Naive thymus-derived CD8-positive, alpha-beta T cell (primary cell): ENCODE data around the gene NCSTN. TPM values are rescaled to one million over a fixed set of nuclear protein-coding genes. Genes with fewer than 3 reads are reported as not detected.
A peak's percentile ranks its signal among the peaks of the same experiment; 100 is the strongest.

ENCODE experiments used
- ATAC-seq, 2 donors: fragments of 150-1000 bp; cut with Tn5 transposase in 1 of 2; sonication (Bioruptor Pico), chemical (Tn5 transposase) in 1 of 2; 1 replicate in 1 of 2; 2 replicates in 1 of 2; pipeline ENCODE4 v1.10.0; 2021; ENCODE audit warnings: mild to moderate bottlenecking in 2 of 2, moderate library complexity in 2 of 2
- POLR2A ChIA-PET: fragments of 350-600 bp; sonication (Branson Sonifier 250); formaldehyde crosslinking; loops from one replicate; lab custom pipeline; 2021; ENCODE audit warnings: antibody characterized with exemption; lab: Charles Lee
- DNase-seq, 10 donors: peaks; one replicate each; pipeline versions ENCODE4 v3.0.0 to v3.0.0-alpha.2; 2020 to 2022
- H3K27ac Mint-ChIP-seq, 10 donors: one replicate each; pipeline ENCODE4 v1.8.0; 2020 to 2022; ENCODE audit warnings: mild to moderate bottlenecking in 10 of 10, mixed read lengths in 10 of 10, moderate library complexity in 4 of 10, inconsistent platforms in 1 of 10
- H3K27me3 Mint-ChIP-seq, 5 donors: one replicate each; pipeline ENCODE4 v1.8.0; 2021 to 2022; ENCODE audit warnings: mixed read lengths in 5 of 5
- H3K36me3 Mint-ChIP-seq, 3 donors: one replicate each; pipeline ENCODE4 v1.8.0; 2020 to 2022; ENCODE audit warnings: mixed read lengths in 3 of 3, mild to moderate bottlenecking in 2 of 3, inconsistent platforms in 1 of 3
- H3K4me1 Mint-ChIP-seq, 4 donors: one replicate each; pipeline ENCODE4 v1.8.0; 2021 to 2022; ENCODE audit warnings: mixed read lengths in 4 of 4
- H3K4me3 Mint-ChIP-seq, 10 donors: one replicate each; pipeline ENCODE4 v1.8.0; 2020 to 2022; ENCODE audit warnings: mild to moderate bottlenecking in 10 of 10, mixed read lengths in 10 of 10, moderate library complexity in 6 of 10, inconsistent platforms in 1 of 10
- H3K9me3 Mint-ChIP-seq, 9 donors: one replicate each; pipeline ENCODE4 v1.8.0; 2020 to 2022; ENCODE audit warnings: mixed read lengths in 9 of 9, mild to moderate bottlenecking in 3 of 9, inconsistent platforms in 1 of 9, moderate library complexity in 1 of 9
- polyA plus RNA-seq, 3 donors: library from polyadenylated mRNA; unstranded; fragments of 300-500 nt; fragmentation: Illumina TruSeq; gene quantifications; one replicate each; pipeline ENCODE4 v1.2.3, GENCODE V29; 2021
- total RNA-seq, 8 experiments: library from RNA in 2 of 8; stranded (reverse) in 2 of 8; gene quantifications; one replicate each; pipeline ENCODE4 v1.2.3 and lab custom pipeline; 2021 to 2026

NCSTN gene
- total RNA-seq = 10 to 100 TPM; 70.3 to 76.4 TPM
- 10 to 100 TPM; 56.8 to 64.2 (median 63.5) TPM for polyA plus RNA-seq
- total RNA-seq (lab: John Stamatoyannopoulos, UW) = 37.9 to 52.3 (median 42.0) reads per million in 6 experiments

GRCh38 chr1:160342953-160343869, at the start of gene NCSTN, which contains the start of gene COPA:
Gene NCSTN (plus strand): TSS chr1:160343383. CDS start chr1:160343397, 14 bp downstream.
Gene COPA (minus strand): TSS chr1:160343250. CDS start chr1:160343170, 80 bp downstream.
- peak within 1 kb of the TSS; percentile 95 to 100 (median 100) for H3K4me3 Mint-ChIP-seq
- H3K9me3 Mint-ChIP-seq = no peaks in the 10 kb centered on the region
- POLR2A ChIA-PET = interaction anchor here (0.6 to 1.3 kb wide), 4 partner anchors 23 to 237 kb away, joined by 3 to 5 read pairs (median 4); partner anchors contain the start of gene PEX19
- no peaks in the 10 kb centered on the region for H3K27me3 Mint-ChIP-seq
- DNase-seq = peak; percentile 73 to 97 (median 90)
- H3K4me1 Mint-ChIP-seq = peaks cover 32 to 79% (median 68%) of the 10 kb centered on the region in 4 donors
- peaks cover 11 to 51% (median 11%) of the 10 kb centered on the region in 3 donors for H3K36me3 Mint-ChIP-seq
- H3K27ac Mint-ChIP-seq = peak within 1 kb of the TSS; percentile 100
- peak; percentile 97 to 98 for ATAC-seq

GRCh38 chr1:160296036-160296435, 47.1 kb upstream of the NCSTN start:
- peaks cover 14 to 96% (median 19%) of the 10 kb centered on the region in 3 donors for H3K36me3 Mint-ChIP-seq
- POLR2A ChIA-PET = no interaction called here
- peaks cover 2 to 5% (median 3%) of the 10 kb centered on the region in 4 donors for H3K4me1 Mint-ChIP-seq
- H3K27me3 Mint-ChIP-seq = no peaks in the 10 kb centered on the region
- no peak overlapping the region for H3K4me3 Mint-ChIP-seq
- no peak overlapping the region for H3K27ac Mint-ChIP-seq
- no peak for DNase-seq
- no peak for ATAC-seq
- H3K9me3 Mint-ChIP-seq = no peaks in the 10 kb centered on the region

GRCh38 chr1:160300173-160300572, 43.0 kb upstream of the NCSTN start:
- DNase-seq (no peak), ATAC-seq (no peak)
- no peak overlapping the region for H3K4me3 Mint-ChIP-seq
- H3K27me3 Mint-ChIP-seq = no peaks in the 10 kb centered on the region
- peaks cover 5 to 74% (median 19%) of the 10 kb centered on the region in 3 donors for H3K36me3 Mint-ChIP-seq
- H3K27ac Mint-ChIP-seq = peak overlapping the region in 2 of 10 donors; percentile 21 to 70
- H3K9me3 Mint-ChIP-seq = no peaks in the 10 kb centered on the region
- no peaks in the 10 kb centered on the region for H3K4me1 Mint-ChIP-seq
- POLR2A ChIA-PET = no interaction called here

- Mint-ChIP-seq H3K9me3 (no peaks in the 10 kb centered on the region), H3K27ac (peak overlapping the region in 1 of 10 donors; percentile 59), H3K36me3 (peaks cover 5 to 84% (median 25%) of the 10 kb centered on the region in 3 donors), H3K27me3 (no peaks in the 10 kb centered on the region), H3K4me1 (peaks cover 0 to 2% (median under 1%) of the 10 kb centered on the region in 4 donors), H3K4me3 (no peak overlapping the region)
- DNase-seq = no peak
- POLR2A ChIA-PET = no interaction called here
- no peak for ATAC-seq
These were observed 35.9 kb upstream of the NCSTN start for GRCh38 chr1:160307118-160307791.

- peaks cover 5 to 90% (median 30%) of the 10 kb centered on the region in 3 donors for H3K36me3 Mint-ChIP-seq
- no peak overlapping the region for H3K4me3 Mint-ChIP-seq
- no peaks in the 10 kb centered on the region for H3K9me3 Mint-ChIP-seq
- no peak for DNase-seq
- H3K27ac Mint-ChIP-seq = peak overlapping the region in 6 of 10 donors; percentile 12 to 71 (median 65)
- H3K27me3 Mint-ChIP-seq = no peaks in the 10 kb centered on the region
- H3K4me1 Mint-ChIP-seq = peaks cover 0 to 3% (median 1%) of the 10 kb centered on the region in 4 donors
- no peak for ATAC-seq
- POLR2A ChIA-PET = interaction anchor here (0.9 kb wide), 1 partner anchor 26 kb away, joined by 3 read pairs; no protein-coding TSS in a partner anchor
These were observed 34.6 kb upstream of the NCSTN start for GRCh38 chr1:160308451-160309184.

GRCh38 chr1:160309185-160309557, 34.0 kb upstream of the NCSTN start:
- Mint-ChIP-seq H3K4me1 (peaks cover 0 to 3% (median 1%) of the 10 kb centered on the region in 4 donors), H3K27me3 (no peaks in the 10 kb centered on the region), H3K27ac (peak overlapping the region in 6 of 10 donors; percentile 6 to 66 (median 36)), H3K4me3 (no peak overlapping the region), H3K36me3 (peaks cover 5 to 93% (median 34%) of the 10 kb centered on the region in 3 donors), H3K9me3 (no peaks in the 10 kb centered on the region)
- ATAC-seq (no peak), DNase-seq (no peak)
- POLR2A ChIA-PET = interaction anchor here (0.9 kb wide), 1 partner anchor 25 kb away, joined by 3 read pairs; no protein-coding TSS in a partner anchor

- Mint-ChIP-seq H3K27ac (peak overlapping the region in 4 of 10 donors; percentile 6 to 63 (median 36)), H3K4me1 (peaks cover 0 to 3% (median 1%) of the 10 kb centered on the region in 4 donors), H3K4me3 (no peak overlapping the region), H3K27me3 (no peaks in the 10 kb centered on the region), H3K9me3 (no peaks in the 10 kb centered on the region), H3K36me3 (peaks cover 5 to 95% (median 35%) of the 10 kb centered on the region in 3 donors)
- DNase-seq (no peak), ATAC-seq (no peak)
- POLR2A ChIA-PET = no interaction called here
These were observed 33.6 kb upstream of the NCSTN start for GRCh38 chr1:160309571-160309970.

GRCh38 chr1:160315359-160315758, 27.8 kb upstream of the NCSTN start:
- Mint-ChIP-seq H3K36me3 (peaks cover 31 to 96% (median 67%) of the 10 kb centered on the region in 3 donors), H3K27me3 (no peaks in the 10 kb centered on the region), H3K4me1 (peaks cover 8 to 16% (median 12%) of the 10 kb centered on the region in 4 donors), H3K9me3 (peaks cover 7 to 15% (median 10%) of the 10 kb centered on the region in 9 donors), H3K4me3 (no peak overlapping the region), H3K27ac (peak overlapping the region in 4 of 10 donors; percentile 55 to 71 (median 66))
- ATAC-seq = no peak
- no peak for DNase-seq
- POLR2A ChIA-PET = no interaction called here

GRCh38 chr1:160322831-160323230, 20.4 kb upstream of the NCSTN start:
- Mint-ChIP-seq H3K9me3 (peaks cover 0 to 2% (median 0%) of the 10 kb centered on the region in 9 donors), H3K4me3 (no peak overlapping the region), H3K27me3 (no peaks in the 10 kb centered on the region), H3K36me3 (peaks cover 11 to 97% (median 51%) of the 10 kb centered on the region in 3 donors), H3K27ac (no peak overlapping the region), H3K4me1 (peaks cover 9 to 28% (median 21%) of the 10 kb centered on the region in 4 donors)
- no peak for ATAC-seq
- DNase-seq = no peak
- POLR2A ChIA-PET = no interaction called here

- DNase-seq = no peak
- Mint-ChIP-seq H3K4me1 (peaks cover 7 to 23% (median 10%) of the 10 kb centered on the region in 4 donors), H3K27ac (peak overlapping the region in 2 of 10 donors; percentile 64 to 75), H3K36me3 (peaks cover 6 to 99% (median 42%) of the 10 kb centered on the region in 3 donors), H3K9me3 (no peaks in the 10 kb centered on the region), H3K27me3 (no peaks in the 10 kb centered on the region), H3K4me3 (no peak overlapping the region)
- POLR2A ChIA-PET = no interaction called here
- no peak for ATAC-seq
These were observed 17.9 kb upstream of the NCSTN start for GRCh38 chr1:160325252-160325651.

- no peak overlapping the region for H3K27ac Mint-ChIP-seq
- no peak for DNase-seq
- H3K27me3 Mint-ChIP-seq = no peaks in the 10 kb centered on the region
- H3K4me3 Mint-ChIP-seq = no peak overlapping the region
- peaks cover 0 to 18% (median 10%) of the 10 kb centered on the region in 4 donors for H3K4me1 Mint-ChIP-seq
- no peak for ATAC-seq
- peaks cover 6 to 100% (median 36%) of the 10 kb centered on the region in 3 donors for H3K36me3 Mint-ChIP-seq
- POLR2A ChIA-PET = no interaction called here
- H3K9me3 Mint-ChIP-seq = no peaks in the 10 kb centered on the region
These were observed 16.8 kb upstream of the NCSTN start for GRCh38 chr1:160326418-160326817.
